K562 (cell line): ENCODE data around the gene RMND5B. TPM values are rescaled to one million over a fixed set of nuclear protein-coding genes. Genes with fewer than 3 reads are reported as not detected.

Experiments
- ATAC-seq: fragments of 200-7000 bp; cut with Tn5 transposase; 3 replicates; pipeline ENCODE4 v1.9.1; 2020; ENCODE audit warnings: moderate library complexity
- BruUV-seq: library from RNA; stranded (reverse); fragments of 400-500 nt; replicated peaks from 2 replicates; lab custom pipeline; 2021; lab: Mats Ljungman, UMichigan
- CTCF ChIA-PET: fragments of 300-600 bp; formaldehyde crosslinking; extraction: SDS; loops from one replicate; lab custom pipeline; 2021; ENCODE audit warnings: low intra/inter-chr PET ratio; lab: Yijun Ruan, JAX
- POLR2A ChIA-PET: fragments of 300-600, 350-650 bp; sonication (Branson Sonifier 250); formaldehyde crosslinking; extraction: SDS; loops from one replicate; lab custom pipeline; 2021; ENCODE audit warnings: antibody characterized with exemption, inconsistent platforms; lab: Yijun Ruan, JAX
- DNase-seq, 4 experiments: peaks; one replicate each; pipeline versions ENCODE4 v3.0.0 to v3.0.0-alpha.2; 2011 to 2018; ENCODE audit warnings: low spot score in 3 of 4, mixed read lengths in 3 of 4; ENCODE audit errors: extremely low read depth in 1 of 4
- FAIRE-seq: peaks from 2 replicates; lab custom pipeline; 2011; peaks lifted over from hg19 to GRCh38; lab: Jason Lieb, UNC
- H2AFZ ChIP-seq: 2 replicates; pipeline ENCODE4 v1.6.0; 2011; ENCODE audit warnings: low read depth, low read length, control low read depth, inconsistent platforms
- H3K27ac ChIP-seq: fragments of 200-600 bp; 3 replicates; pipeline ENCODE4 v1.8.0; 2011; ENCODE audit warnings: low read depth, mild to moderate bottlenecking, control low read depth, inconsistent platforms, low read length, moderate library complexity, mixed read lengths; ENCODE audit errors: extremely low read depth
- H3K27me3 ChIP-seq, 2 experiments: fragments of 300-600 bp in 1 of 2; 2 replicates in 1 of 2; 3 replicates in 1 of 2; pipeline versions ENCODE4 v1.6.0 to v1.8.0; 2011; ENCODE audit warnings: inconsistent platforms in 2 of 2, low read length in 2 of 2, mild to moderate bottlenecking in 1 of 2, mixed read lengths in 1 of 2, moderate library complexity in 1 of 2; ENCODE audit not compliant: control insufficient read depth in 2 of 2, insufficient read depth in 2 of 2
- H3K36me3 ChIP-seq: fragments of 300-600 bp; 3 replicates; pipeline ENCODE4 v1.8.0; 2011; ENCODE audit warnings: mild to moderate bottlenecking, low read length, inconsistent platforms; ENCODE audit not compliant: control insufficient read depth, insufficient read depth
- H3K4me1 ChIP-seq, 2 experiments: fragments of 200-600 bp in 1 of 2; replicated peaks in 1 of 2; 2 replicates in 1 of 2; 3 replicates in 1 of 2; pipeline versions ENCODE4 v1.5.1 to v1.8.0; 2011; ENCODE audit warnings: inconsistent platforms in 2 of 2, low read length in 2 of 2, mild to moderate bottlenecking in 1 of 2, mixed read lengths in 1 of 2, moderate library complexity in 1 of 2; ENCODE audit not compliant: control insufficient read depth in 2 of 2, insufficient read depth in 2 of 2
- H3K4me2 ChIP-seq: 2 replicates; pipeline ENCODE4 v1.6.1; 2011; ENCODE audit warnings: low read length, control low read depth, inconsistent platforms, mixed read lengths; ENCODE audit not compliant: insufficient read depth
- H3K4me3 ChIP-seq: fragments of 200-600 bp; sonication (generic), shearing (Covaris generic); 2 replicates; pipeline ENCODE4 v1.5.1; 2016; ENCODE audit warnings: control low read depth, inconsistent platforms
- H3K79me2 ChIP-seq: fragments of 200-600 bp; 3 replicates; pipeline ENCODE4 v1.8.0; 2011; ENCODE audit warnings: low read length, inconsistent platforms; ENCODE audit not compliant: control insufficient read depth, insufficient read depth
- H3K9ac ChIP-seq, 2 experiments: 2 replicates each; pipeline versions ENCODE4 v1.6.0 to v1.6.1; 2011; ENCODE audit warnings: low read depth in 2 of 2, low read length in 2 of 2, control low read depth in 1 of 2, inconsistent platforms in 1 of 2, mild to moderate bottlenecking in 1 of 2, mixed read lengths in 1 of 2; ENCODE audit not compliant: insufficient read depth in 1 of 2
- H3K9me1 ChIP-seq: one replicate; pipeline ENCODE4 v1.6.0; 2011; ENCODE audit warnings: inconsistent platforms, mild to moderate bottlenecking, low read length, moderate library complexity; ENCODE audit not compliant: control insufficient read depth, insufficient read depth
- H3K9me3 ChIP-seq: replicated peaks from 2 replicates; pipeline ENCODE4 v1.5.1; 2011; ENCODE audit warnings: low read depth, low read length, inconsistent platforms; ENCODE audit not compliant: control insufficient read depth, insufficient read depth
- H4K20me1 ChIP-seq: replicated peaks from 2 replicates; pipeline ENCODE4 v1.6.1; 2011; ENCODE audit warnings: low read length, inconsistent platforms, mixed read lengths; ENCODE audit not compliant: control insufficient read depth, insufficient read depth
- FOS ChIP-seq: IDR thresholded peaks from 3 replicates; pipeline ENCODE4 v1.6.1; 2011; ENCODE audit not compliant: insufficient read length; ENCODE audit errors: extremely low read depth
- FOXA1 ChIP-seq: fragments of 450-650 bp; IDR thresholded peaks from 2 replicates; pipeline ENCODE4 v1.6.1; 2016; ENCODE audit warnings: mild to moderate bottlenecking, borderline replicate concordance
- MAFF ChIP-seq: IDR thresholded peaks from 2 replicates; pipeline ENCODE4 v1.6.1; 2012; ENCODE audit warnings: low read length, improper control_type of control experiment
- NFXL1 ChIP-seq: fragments of 450-650 bp; formaldehyde crosslinking; IDR thresholded peaks from 2 replicates; pipeline ENCODE4 v1.4.0; 2021; ENCODE audit warnings: mild to moderate bottlenecking
- ZNF584 ChIP-seq: fragments of 200-800 bp; sonication (Bioruptor generic); IDR thresholded peaks from 2 replicates; pipeline ENCODE4 v1.6.1; 2016; ENCODE audit warnings: low read depth, mild to moderate bottlenecking, missing genetic modification characterization, missing compliant biosample characterization
- WGBS: fragments of 100-300 bp; shearing (Covaris generic); methylation state at CpG from one replicate; pipeline ENCODE4 v1.1.6; 2016; ENCODE audit warnings: low coverage, mixed read lengths; ENCODE audit not compliant: insufficient coverage; ENCODE audit errors: missing lambda C conversion rate; 5-methylcytosine and 5-hydroxymethylcytosine counted together
- in situ Hi-C: fragments of 300-500 bp; cut with MboI; formaldehyde crosslinking; loops from 4 replicates; pipeline ENCODE4 v1.15.0; 2018; ENCODE audit warnings: inconsistent platforms, mixed read lengths
- intact Hi-C: fragments of 100-400 bp; cut with micrococcal nuclease; formaldehyde crosslinking; loops from 2 replicates; pipeline ENCODE4 v1.14.2; 2022
- polyA plus RNA-seq, 8 experiments: library from polyadenylated mRNA; depleted of rRNA in 4 of 8; stranded (reverse) in 5 of 8; unstranded in 3 of 8; fragments of >200 nt; fragmentation: Nextera tagmentation in 2 of 8; fragmentation: Illumina TruSeq in 1 of 8; extraction: Ambion mirVana in 2 of 8; extraction: Trizol in 1 of 8; gene quantifications; 2 replicates each; pipeline versions ENCODE4 v1.2.1 to v1.2.3, GENCODE V29; 2011 to 2014; ENCODE audit warnings: inconsistent platforms in 1 of 8, missing spikeins in 1 of 8
- total RNA-seq, 7 experiments: library from RNA; depleted of rRNA in 6 of 7; stranded (reverse); fragments of >200 nt in 6 of 7; fragmentation: Illumina TruSeq in 2 of 7; extraction: Trizol in 2 of 7; gene quantifications; 2 replicates each; pipeline versions ENCODE4 v1.2.1 to v1.2.3, GENCODE V29; 2011 to 2021; ENCODE audit warnings: low replicate concordance in 1 of 7
- TF ChIP-seq, protein P1 (sequence below), 2 experiments: fragments of 450-650 bp in 1 of 2; sonication (generic) in 1 of 2; formaldehyde crosslinking in 1 of 2; IDR thresholded peaks; 2 replicates each; pipeline versions ENCODE4 v1.7.1 to v1.9.0; 2016 to 2022; ENCODE audit warnings: inconsistent platforms in 1 of 2, mild to moderate bottlenecking in 1 of 2, missing genetic modification reagents in 1 of 2

The RMND5B gene
- total and polyA plus RNA-seq, 9 of the 15 experiments (the other 6 are each of a cell fraction or from before 2014, with no cell fraction given), result 2.6 to 57.0 (median 28.3) TPM

DNA sequence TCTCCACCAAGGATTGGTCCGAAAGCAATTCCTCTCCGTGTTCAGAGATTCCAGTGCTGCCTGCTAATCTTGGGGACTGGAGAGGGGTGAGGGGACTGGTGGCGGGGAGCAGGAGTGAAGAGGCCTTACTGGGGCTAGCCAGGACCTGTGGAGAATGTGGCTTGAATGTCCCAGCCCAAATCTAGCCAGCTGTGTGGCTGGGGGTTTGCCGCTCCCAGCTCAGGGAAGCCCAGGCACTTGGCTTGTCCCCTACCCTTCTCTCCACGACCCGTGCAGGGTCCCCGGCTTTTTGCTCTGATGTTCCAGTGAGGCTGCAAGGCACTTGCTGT lies 15.0 kb upstream of the RMND5B start:
- no peak for FAIRE-seq
- Histone ChIP-seq H3K4me2 (peak overlapping the region; percentile 86), H3K4me1 (peaks cover 31 to 65% of the 10 kb centered on the region in 2 experiments; a peak in 4 of 5 replicates), H3K9me1 (peaks cover 6% of the 10 kb centered on the region), H3K27ac (peak overlapping the region; percentile 48; the same call in 2 of the 3 replicates), H3K36me3 (peaks cover 8% of the 10 kb centered on the region; the same call in 1 of the 3 replicates), H3K79me2 (peaks cover 46% of the 10 kb centered on the region), H3K4me3 (0 out of 2 replicates have a peak overlapping the region, but pooled peaks have one; percentile 2), H4K20me1 (peaks cover 9% of the 10 kb centered on the region; the same call in 1 of the 2 replicates), H3K9ac (peak overlapping the region; percentile 26 to 87; a peak in 3 of 4 replicates), H3K9me3 (no peaks in the 10 kb centered on the region), H2AFZ (no peak overlapping the region), H3K27me3 (no peaks in the 10 kb centered on the region)
- ATAC-seq, result no peak
- no peak for DNase-seq
- 40% methylated on average over 7 of the region's 7 CpGs for WGBS
- TF ChIP-seq FOS (no peak), NFXL1 (no peak), MAFF (no peak), ZNF584 (CRISPR knock-in tag) (no peak), FOXA1 (no peak)
- TF ChIP-seq, protein P1, sequence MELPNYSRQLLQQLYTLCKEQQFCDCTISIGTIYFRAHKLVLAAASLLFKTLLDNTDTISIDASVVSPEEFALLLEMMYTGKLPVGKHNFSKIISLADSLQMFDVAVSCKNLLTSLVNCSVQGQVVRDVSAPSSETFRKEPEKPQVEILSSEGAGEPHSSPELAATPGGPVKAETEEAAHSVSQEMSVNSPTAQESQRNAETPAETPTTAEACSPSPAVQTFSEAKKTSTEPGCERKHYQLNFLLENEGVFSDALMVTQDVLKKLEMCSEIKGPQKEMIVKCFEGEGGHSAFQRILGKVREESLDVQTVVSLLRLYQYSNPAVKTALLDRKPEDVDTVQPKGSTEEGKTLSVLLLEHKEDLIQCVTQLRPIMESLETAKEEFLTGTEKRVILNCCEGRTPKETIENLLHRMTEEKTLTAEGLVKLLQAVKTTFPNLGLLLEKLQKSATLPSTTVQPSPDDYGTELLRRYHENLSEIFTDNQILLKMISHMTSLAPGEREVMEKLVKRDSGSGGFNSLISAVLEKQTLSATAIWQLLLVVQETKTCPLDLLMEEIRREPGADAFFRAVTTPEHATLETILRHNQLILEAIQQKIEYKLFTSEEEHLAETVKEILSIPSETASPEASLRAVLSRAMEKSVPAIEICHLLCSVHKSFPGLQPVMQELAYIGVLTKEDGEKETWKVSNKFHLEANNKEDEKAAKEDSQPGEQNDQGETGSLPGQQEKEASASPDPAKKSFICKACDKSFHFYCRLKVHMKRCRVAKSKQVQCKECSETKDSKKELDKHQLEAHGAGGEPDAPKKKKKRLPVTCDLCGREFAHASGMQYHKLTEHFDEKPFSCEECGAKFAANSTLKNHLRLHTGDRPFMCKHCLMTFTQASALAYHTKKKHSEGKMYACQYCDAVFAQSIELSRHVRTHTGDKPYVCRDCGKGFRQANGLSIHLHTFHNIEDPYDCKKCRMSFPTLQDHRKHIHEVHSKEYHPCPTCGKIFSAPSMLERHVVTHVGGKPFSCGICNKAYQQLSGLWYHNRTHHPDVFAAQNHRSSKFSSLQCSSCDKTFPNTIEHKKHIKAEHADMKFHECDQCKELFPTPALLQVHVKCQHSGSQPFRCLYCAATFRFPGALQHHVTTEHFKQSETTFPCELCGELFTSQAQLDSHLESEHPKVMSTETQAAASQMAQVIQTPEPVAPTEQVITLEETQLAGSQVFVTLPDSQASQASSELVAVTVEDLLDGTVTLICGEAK (IDR thresholded peaks at IDR 0.05), result no peak
- TF ChIP-seq, protein P1 (CRISPR knock-in tag; IDR thresholded peaks at IDR 0.05), result no peak
- CTCF ChIA-PET, result no interaction called here
- in situ Hi-C loops, result no loop called here
- BruUV-seq, result no TSS peak
- intact Hi-C loops, result no loop called here
- POLR2A ChIA-PET, result interaction anchor here (0.6 to 1.0 kb wide), 3 partner anchors 8 to 85 kb away, joined by 3 read pairs; no protein-coding TSS in a partner anchor
